HG03025 (cell line): Measurements from ENCODE around the gene ABCA13.
"Not testable (repeated sequence)": the region's sequence is repeated elsewhere in the genome, so short reads cannot be mapped to it uniquely, and the experiment has no call there.

Experiments
- ATAC-seq: cut with Tn5 transposase; IDR thresholded peaks from one replicate; pipeline ENCODE4 v1.9.1; 2021; ENCODE audit warnings: mild to moderate bottlenecking, moderate library complexity; ENCODE audit not compliant: unreplicated experiment, low FRiP score

ABCA13 gene, protein sequence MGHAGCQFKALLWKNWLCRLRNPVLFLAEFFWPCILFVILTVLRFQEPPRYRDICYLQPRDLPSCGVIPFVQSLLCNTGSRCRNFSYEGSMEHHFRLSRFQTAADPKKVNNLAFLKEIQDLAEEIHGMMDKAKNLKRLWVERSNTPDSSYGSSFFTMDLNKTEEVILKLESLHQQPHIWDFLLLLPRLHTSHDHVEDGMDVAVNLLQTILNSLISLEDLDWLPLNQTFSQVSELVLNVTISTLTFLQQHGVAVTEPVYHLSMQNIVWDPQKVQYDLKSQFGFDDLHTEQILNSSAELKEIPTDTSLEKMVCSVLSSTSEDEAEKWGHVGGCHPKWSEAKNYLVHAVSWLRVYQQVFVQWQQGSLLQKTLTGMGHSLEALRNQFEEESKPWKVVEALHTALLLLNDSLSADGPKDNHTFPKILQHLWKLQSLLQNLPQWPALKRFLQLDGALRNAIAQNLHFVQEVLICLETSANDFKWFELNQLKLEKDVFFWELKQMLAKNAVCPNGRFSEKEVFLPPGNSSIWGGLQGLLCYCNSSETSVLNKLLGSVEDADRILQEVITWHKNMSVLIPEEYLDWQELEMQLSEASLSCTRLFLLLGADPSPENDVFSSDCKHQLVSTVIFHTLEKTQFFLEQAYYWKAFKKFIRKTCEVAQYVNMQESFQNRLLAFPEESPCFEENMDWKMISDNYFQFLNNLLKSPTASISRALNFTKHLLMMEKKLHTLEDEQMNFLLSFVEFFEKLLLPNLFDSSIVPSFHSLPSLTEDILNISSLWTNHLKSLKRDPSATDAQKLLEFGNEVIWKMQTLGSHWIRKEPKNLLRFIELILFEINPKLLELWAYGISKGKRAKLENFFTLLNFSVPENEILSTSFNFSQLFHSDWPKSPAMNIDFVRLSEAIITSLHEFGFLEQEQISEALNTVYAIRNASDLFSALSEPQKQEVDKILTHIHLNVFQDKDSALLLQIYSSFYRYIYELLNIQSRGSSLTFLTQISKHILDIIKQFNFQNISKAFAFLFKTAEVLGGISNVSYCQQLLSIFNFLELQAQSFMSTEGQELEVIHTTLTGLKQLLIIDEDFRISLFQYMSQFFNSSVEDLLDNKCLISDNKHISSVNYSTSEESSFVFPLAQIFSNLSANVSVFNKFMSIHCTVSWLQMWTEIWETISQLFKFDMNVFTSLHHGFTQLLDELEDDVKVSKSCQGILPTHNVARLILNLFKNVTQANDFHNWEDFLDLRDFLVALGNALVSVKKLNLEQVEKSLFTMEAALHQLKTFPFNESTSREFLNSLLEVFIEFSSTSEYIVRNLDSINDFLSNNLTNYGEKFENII (N-terminal part only)

DNA sequence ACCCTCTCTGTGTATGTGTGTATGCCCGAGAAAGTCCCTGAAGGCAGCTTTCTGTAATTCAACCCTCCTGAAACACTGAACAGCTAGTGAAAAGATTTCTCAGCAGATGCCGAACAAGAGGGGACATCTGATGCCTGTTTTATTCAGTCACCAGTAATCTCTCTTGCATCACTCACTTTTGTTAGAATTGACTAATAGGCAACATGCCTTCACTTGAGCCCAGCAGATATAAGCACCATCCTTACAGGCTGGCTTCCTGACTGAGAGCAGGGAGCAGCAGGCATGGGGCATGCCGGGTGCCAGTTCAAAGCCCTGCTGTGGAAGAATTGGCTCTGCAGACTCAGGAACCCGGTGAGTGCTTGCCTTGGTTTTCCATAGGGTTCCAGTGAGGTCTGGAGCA lies at the start of gene ABCA13:
Gene ABCA13, plus strand, starts transcription at position 257 of the 400 bp plus-strand sequence. Its CDS starts 26 bp downstream, at position 283.
- ATAC-seq, result no peak

DNA sequence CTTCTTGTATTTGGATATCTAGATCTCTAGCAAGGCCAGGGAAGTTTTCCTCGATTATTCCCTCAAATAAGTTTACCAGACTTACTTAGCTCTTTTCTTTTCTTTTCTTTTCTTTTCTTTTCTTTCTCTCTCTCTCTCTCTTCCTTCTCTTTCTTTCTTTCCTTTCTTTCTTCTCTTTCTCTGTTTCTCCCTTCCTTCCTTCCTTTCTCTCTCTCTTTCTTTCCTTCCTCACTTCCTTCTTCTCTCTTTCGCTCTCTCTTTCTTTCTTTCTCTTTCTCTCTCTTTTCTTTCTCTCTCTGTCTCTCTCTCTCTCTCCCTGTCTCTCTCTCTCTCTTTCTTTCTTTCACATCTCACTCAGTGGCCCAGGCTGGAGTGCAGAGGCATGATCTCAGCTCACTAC lies 45.2 kb upstream of the ABCA13 start:
- ATAC-seq, result no peak

DNA sequence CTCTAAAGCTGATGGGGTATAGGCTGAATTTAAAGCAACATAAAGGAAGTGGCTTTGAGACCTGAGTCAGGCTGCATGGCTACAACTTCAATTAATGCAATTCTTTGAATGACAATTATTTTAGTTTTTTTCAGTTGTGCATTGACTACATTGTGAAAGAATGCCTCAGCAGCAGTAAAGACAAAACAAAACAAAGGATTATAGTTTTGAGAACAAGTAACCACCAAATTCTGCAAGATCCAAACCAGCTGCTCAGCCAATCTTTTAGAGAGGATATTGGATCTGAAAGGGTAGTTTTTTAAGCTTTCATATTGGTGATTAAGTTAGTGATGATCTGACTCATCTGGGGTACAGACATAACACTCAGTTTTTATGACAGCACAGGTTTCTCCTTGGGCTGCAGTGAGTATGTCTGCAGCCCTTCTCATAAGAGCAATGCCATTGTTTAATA lies 40.6 kb upstream of the ABCA13 start:
- ATAC-seq, result no peak

DNA sequence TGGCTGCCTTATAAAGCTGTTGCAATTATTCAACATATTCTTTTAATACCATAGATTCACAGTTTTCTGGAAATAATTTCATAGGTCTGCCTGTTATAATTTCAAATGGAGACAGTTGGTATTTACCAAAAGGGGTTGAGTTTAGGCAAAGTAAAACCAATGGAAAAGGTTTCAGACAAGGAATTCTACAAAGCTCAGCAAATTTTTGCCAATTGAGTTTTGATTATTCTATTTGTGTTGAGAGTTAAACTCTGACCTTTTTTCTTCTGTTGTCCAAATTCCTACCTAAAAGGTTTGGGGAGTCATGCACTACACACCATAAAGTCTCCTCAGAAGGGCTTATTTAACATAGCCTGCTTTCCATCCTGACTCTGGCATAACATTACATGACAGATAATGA lies 38.5 kb upstream of the ABCA13 start:
- no peak for ATAC-seq

DNA sequence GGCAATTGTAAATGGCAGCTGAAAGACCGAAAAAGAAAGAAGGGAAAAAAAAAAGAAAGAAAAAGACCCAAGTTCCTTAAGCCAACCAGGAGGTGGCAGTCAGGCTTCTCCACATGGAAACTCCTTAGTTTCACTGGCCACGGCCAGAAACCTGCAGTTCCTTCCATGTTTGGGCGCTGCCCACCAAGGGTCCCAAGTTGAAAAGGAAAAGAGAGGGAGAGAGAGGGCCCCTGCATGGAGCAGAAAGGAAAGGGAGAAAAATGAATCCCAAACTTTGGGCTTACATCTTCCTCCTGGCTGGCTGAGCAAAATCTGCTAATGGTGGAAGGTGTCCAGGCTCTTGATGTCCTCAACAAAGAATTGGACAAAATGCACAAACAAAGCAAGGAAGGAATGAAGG lies 31.8 kb upstream of the ABCA13 start:
- ATAC-seq, result no peak

DNA sequence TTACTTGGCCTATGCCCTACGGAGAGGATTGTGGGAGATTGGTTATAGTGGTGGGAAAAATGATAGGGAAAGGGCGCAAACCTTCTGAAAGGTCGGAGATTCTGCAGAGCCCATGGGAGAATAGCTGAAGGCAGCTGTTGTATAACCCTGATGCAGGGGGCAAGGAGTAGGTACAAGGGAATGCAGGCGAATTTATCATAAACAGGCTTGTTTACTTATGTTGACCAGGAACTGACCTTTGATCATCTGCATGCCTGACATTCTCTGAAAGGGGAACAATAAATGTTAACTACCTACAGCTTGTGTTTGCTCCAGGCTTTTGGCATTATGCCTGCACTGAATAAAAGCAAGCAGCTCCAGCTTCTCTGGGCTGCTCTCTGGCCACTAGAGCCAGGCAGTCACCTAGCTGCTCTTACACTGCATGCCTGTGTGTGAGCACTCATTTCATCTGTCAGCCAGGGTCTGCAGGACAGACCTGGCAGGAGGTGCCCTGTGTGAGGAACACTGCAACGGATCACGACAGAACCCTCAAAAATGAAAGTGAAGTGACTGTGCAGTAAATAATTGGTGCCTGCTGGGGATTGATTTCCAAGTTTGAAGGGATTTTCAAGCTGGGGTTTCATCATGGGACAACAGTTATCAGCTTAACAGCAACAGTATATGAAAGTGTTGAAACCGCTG lies 31.1 kb upstream of the ABCA13 start:
- no peak for ATAC-seq

DNA sequence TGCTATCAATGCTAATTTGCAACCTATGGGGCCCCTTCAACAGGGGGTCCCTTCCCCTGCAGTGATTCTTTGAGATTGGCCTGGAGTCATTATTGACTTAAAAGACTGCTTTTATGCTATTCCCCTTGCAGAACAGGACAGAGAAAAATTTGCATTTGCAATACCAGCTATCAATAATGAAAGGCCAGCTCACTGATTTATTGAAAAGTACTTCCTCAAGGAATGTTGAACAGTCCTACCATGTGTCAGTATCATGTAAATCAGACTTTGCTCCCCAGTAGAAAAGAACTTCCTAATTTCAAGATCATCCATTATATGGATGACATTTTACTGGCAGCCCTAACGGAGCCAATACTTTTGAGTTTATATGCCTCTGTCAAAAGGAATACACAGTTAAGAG lies 29.7 kb upstream of the ABCA13 start:
- no peak for ATAC-seq

DNA sequence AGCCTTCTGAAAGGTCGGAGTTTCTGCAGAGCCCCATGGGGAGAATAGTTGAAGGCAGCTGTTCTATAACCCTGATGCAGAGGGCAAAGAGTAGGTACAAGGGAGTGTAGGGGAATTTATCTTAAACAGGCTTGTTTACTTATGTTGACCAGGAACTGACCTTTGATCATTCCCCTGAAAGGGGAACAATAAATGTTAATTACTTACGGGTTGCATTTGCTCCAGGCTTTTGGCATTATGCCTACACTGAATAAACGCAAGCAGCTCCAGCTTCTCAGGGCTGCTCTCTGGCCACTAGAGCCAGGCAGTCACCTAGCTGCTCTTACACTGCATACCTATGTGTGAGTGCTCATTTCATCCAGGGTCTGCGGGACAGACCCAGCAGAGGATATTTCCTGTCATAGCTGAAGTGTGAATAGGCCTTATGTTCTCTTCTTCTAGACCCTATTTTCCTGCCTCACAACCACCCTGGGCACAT lies 26.9 kb upstream of the ABCA13 start:
- no peak for ATAC-seq

DNA sequence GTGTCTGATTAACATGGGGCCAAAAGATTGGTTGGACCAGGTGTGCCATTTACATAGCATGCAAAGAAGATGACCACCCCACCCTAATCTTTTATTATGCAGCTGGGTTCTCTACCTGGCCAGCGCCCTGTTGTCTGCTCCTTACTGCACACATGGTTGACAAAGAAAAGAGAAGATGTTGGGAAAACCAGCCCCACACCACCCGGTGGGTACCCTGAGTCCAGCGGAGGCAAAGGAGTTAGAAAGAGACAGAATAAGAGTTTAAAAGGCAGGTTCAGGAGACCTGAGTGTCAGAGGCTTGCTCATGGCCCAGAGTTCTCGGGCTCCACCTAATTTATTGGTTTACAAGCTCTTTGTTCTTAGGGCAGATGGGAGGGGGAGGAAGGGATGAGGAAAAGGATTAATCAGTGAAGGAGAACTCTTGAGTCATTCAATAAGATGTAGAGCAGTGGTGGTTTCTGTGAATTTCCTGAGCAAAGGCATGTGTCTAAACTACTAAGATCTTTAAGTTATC lies 24.1 kb upstream of the ABCA13 start:
- ATAC-seq, result no peak

DNA sequence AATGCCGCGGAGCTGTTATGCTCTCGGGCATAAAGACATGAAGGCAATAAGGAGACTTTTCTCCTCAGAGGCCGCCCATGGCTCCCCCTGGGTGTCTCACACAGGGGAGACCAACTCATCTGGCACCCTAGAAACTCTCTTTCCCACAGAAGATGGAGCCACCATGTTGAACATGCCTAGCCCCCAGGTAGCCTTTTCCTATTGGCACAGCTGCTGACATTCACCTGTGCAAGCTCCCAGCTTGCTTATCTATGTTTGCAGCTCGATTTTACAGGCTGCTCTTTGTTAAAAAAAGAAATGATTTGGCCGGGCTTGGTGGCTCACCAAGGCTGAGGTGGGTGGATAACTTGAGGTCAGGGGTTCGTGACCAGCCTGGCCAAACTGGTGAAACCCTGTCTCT lies 23.6 kb upstream of the ABCA13 start:
- not testable (repeated sequence) for ATAC-seq

DNA sequence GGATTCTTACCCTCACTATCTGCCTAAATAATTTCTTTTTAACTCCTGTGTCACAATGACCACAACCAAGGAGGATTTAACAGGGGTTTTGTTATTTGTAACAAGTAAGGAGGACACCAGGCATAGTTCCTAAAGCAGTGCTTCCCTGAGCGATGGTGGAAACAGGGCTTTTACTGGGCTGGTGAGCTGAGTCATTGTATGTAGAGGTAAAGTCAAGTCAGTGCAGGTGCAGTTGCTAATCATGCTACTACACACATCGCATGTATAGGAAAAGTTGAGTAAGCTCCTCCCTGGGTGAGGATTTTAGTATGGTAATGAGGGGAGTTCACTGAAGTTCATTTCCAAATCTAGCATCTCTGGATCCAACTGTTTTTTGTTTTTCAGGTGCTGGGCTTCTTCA lies 22.9 kb upstream of the ABCA13 start:
- no peak for ATAC-seq

DNA sequence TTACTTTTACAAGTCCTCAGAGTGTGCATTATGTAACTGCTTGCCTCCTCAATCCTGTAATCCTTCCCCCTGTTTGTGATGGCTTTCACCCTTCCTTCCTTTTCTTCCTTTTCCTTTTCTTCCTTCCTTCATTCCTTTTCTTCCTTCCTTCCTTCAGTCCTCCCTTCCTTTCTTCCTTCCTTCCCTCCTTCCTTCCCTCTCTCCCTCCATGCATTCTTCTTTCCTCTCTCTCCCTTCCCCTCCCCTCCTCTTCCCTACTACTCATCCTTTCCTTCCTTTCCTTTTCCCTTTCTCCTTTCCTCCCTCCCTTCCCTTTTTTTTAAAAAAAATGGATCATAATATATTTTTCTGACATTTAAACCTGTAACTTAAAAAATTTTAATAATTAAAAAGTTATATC lies 22.2 kb upstream of the ABCA13 start:
- no peak for ATAC-seq

DNA sequence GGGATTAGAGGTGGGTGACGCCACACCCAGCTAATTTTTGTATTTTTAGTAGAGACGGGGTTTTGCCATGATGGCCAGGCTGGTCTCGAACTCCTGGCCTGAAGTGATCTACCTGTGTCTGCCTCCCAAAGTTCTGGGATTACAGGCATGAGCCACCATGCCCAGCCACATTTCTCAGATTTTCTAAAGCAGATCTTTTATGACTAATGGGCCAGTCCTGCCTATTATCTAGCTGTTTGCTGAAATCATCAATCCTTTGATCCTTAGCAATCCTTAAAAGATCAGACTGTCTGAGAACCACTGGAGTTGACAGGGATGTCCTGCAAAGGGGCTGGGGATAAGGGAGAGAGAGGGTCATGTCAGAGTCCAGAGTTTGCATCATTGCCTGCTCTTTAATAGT lies 21.2 kb upstream of the ABCA13 start:
- ATAC-seq, result no peak

DNA sequence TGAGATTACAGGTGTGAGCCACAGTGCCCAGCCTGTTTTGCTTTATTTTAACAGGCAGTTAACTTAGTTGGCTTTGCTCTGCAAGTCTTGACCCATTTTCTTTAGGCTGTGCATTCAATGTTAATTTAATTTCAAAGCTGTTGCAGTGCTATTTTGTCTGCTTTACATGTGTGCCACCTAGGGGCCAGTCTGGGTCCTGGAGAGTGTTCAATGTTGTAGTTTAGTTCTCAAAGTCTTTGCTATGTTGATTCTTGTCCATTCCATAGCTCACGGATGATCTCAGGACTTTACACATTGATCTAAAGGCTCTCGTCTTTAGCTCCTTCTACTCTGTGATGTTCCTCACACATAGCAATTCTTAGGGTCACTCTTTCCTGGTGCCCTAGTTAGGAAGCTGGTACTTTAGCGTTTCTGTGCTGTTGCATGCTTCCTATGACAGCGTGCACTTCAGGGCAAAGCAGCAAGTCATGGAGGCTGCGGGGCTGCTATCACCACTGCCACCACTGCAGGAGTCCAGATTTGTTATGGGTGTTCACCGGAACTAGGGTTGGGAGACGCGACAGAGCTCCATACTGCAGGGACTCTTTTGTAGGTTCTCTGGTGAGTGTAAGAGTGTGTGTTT lies 16.4 kb upstream of the ABCA13 start:
- no peak for ATAC-seq

DNA sequence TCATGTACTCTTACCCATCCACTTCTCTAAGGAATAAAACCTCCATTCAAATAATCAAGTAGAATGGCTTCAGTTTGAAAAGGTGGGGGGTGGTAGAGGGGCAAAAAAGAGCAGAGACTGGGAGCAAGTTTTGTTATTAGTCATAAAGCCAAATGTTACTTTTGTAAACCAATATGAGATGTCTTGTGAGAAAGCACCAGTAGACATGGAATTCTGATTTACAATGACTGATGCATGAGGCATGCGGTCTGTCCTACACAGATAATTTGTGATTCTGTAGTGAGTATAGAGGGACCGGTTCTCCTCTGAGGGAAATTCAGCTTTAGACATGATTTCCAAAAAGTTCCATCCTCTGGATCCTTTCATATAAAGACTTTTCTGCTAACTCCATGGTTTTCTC lies 12.9 kb upstream of the ABCA13 start:
- ATAC-seq, result no peak

DNA sequence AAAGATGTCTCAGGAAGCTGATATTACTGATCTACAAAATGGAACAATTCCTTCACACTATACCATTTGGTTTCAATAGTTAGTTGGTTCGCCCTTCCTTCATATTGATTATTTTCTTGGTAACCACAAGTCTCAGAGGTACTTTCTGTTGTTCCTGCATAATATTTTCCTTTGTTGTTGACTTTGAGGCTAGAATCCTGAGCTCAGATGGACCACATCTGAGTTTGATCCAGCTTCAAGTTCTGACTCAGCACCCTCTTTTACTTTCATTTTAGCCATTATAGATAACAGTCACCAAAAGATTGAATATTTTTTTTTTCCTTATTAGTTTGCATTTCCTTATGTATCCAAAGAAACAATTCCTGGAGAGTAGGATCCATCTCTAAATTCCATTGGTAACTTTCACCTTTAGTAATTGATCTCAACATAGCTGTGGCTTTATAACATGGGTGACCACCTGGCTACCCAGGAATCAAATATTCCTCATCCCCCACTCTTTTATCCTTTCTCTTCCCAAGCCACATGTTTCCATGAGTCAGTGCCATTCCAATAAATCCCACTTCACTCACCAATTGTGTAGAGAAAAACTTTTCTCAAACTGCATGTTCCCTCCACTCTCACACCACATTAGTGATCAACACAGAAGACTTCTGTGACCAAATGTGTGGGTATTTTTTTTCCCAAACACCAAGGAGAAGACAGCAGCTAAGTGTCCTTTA lies 9.7 kb upstream of the ABCA13 start:
- no peak for ATAC-seq

DNA sequence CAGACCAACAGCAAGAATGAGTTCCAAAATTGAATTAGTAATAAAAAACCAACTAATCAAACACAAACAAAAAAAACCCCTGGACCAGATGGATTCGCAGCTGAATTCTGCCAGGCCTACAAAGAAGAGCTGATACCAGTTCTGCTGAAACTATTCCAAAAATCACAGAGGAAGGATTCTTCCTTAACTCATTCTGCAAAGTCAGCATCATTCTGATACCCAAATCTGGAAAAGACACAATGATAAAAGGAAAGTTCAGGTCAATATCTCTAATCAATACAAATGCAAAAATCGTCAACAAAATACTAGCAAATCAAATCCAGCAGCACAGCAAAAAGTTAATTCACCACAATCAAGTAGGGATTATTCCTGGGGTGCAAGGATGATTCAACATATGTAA lies 6.1 kb upstream of the ABCA13 start:
- no peak for ATAC-seq

DNA sequence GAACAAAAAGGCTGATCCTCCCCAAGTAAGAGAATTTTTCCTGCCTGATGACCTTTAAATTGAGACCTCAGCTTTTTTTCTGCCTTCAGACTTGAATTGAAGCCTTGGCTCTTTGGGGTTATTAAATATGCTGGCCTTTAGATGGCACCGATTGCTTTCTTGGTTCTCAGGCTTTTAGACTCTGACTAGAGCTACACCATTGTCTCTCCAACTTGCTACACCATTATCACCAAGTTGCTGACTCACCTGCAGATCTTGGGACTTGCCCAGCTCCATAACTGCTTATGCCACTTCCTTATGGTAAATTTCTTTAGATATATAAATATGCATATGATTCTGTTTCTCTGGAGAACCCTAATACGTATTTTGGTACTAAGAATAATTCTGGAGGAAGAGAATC lies 3.1 kb upstream of the ABCA13 start:
- ATAC-seq, result no peak

DNA sequence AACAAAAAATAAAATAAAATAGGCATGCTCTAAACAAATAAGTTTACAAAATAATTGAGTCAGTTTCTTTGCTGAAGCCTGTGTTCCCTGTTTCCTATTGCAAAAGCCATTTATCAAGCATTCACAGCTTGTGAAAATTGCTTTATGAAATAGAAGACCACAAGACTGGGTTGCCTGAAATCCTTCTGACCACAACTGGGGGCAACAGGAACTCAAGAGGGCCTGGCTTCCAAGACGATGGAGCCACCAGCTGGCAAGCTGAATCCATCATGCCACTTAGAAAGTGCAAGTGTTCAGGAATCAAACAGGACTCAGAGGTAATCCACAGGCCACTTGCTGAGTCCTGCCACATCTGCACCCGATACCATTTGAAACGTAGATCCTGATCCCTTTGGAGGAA lies 752 bp upstream of the ABCA13 start:
- no peak for ATAC-seq
